IPS DF 4.7 (cell line): ENCODE measurements around the gene PDZK1IP1.
"Not testable (repeated sequence)": the region's sequence is repeated elsewhere in the genome, so short reads cannot be mapped to it uniquely, and the experiment has no call there.

ENCODE experiments used
- DNase-seq: peaks from one replicate; pipeline ENCODE4 v3.0.0-alpha.2; 2013; ENCODE audit warnings: low spot score; ENCODE audit errors: extremely low read depth

Gene PDZK1IP1

DNA sequence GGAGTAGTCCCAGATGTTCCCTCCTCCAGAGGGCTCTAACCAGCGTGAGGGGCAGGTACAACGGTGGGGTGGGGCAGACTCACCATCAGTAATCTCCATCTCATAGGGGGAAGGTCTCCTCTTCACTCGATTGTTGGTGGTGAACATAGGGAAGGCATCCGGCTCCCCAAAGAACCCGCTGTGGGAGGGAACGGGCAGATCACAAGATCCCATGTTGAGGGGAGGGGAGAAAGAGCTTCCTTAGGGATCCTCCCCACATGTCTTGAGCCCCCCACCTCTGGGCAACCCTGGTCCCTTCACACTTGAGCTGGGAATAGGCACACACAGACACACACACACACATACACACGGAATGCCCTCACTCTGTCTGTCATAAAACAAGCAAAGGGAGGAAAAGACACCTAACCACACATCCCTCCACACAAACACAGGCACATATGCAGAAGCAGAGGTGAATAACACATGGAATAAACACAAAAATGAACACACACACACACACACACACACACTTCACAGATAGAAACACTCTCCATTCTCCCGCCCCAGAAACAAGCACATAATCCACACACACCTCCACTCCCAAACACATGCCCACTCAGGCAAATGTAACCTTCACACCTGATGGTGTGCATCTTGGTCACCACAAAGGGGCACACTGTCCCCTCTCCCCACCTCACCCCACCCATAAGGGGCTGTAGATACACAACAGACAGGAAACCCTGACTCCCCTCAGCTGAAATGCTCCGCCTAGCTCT, 34.3 kb upstream of the PDZK1IP1 start:
- no peak for DNase-seq

DNA sequence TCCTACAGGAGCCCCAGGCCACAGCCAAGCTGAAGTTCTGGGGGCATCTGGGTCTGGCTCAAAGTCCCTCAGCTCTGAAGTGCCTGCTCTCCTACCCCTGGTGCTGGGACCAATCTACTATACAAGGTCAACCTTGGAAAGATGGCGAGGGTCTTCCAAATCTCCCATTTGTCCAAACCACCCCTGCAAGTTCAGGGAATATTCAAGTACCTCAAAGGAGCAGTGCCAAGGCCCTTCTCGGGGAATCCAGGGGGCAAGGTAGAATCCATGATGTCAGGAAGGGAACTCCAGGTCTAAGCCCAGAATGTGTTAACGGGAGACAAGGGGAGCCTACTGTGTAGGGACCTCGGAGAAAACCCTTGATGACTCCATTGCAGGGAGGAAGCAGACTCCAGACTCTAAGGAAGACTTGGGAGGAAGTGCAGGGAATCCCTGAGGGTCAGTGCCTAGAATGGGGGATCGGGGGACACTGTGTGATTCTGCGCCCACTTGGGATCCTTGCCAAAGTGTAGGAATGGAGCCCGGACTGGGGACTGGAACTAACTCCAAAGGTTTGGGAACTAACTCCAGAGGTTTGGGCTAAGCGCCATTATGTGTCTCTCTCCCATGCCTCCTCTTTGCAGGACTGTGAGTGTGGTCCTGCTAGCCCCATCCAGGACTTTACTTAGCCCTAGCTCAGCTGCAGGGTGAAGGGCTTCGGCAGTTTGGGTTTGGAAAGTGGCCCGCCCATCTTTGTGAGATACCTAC, 33.5 kb upstream of the PDZK1IP1 start:
- DNase-seq = no peak

DNA sequence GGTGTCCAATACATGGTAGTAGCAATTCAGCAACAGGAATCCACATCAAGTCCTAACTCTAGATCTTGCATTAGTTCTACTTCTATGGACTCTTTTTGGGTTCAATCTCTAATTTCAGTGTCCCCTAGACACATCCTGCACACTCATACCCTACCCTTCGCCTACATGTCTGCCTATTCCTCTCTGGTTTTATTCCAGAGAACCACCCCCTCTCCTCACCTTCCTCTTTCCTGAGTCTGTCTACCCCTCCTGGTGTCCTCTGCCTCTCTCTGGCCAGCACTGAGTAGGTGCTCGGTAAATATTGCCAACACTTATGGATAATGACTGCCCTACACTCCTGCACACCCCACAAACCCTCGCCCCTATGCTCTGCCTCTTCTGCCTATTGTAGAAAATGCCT, 32.6 kb upstream of the PDZK1IP1 start:
- DNase-seq = no peak

DNA sequence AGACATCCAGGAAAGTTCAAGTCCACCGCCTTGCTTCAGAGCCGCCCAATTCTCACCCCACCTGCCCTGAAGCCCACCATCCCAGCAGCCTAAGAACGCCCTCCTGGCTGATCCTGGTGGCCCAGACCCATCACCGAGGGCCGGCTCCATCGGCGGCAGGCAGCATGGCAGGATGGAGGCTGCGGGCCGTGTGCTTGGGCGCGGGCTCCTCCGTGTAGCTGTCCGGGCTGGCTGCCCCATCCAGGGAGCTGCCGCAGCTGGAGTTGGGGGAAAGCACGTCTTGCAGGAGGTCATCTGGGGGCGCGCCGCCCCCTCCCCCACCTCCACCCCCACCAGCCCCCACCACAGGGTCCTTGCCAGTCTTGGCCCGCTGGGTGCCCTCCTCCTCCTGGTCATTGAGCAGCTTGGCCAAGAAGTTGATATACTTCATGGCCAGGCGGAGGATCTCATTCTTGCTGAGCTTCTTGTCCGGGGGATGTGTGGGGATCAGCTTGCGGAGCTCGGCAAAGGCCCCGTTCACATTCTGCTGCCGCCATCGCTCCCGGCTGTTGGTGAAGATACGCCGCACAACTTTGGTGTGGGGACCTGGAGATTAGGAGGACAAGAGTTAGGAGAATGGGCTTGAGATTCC, 29.9 kb upstream of the PDZK1IP1 start:
- no peak for DNase-seq

DNA sequence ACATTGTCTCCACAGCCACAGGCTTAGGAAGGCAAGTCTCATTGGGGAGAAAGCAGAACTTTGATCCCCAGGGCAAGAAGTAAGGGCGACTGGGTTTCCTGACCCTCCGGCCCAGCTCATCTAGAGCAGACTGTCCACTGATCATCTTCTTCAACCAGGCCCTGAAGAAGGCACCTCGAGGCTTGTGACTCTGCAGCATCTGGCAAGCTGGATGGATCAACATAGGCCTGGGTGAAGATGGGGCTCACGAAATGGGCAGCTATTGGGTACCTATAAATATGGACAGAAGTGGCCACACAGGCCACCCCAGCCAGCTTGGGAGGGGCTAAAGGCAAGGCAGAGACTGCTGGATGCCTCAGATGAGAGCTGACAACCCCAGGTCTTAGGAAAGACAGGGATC, 29.2 kb upstream of the PDZK1IP1 start:
- DNase-seq = no peak

DNA sequence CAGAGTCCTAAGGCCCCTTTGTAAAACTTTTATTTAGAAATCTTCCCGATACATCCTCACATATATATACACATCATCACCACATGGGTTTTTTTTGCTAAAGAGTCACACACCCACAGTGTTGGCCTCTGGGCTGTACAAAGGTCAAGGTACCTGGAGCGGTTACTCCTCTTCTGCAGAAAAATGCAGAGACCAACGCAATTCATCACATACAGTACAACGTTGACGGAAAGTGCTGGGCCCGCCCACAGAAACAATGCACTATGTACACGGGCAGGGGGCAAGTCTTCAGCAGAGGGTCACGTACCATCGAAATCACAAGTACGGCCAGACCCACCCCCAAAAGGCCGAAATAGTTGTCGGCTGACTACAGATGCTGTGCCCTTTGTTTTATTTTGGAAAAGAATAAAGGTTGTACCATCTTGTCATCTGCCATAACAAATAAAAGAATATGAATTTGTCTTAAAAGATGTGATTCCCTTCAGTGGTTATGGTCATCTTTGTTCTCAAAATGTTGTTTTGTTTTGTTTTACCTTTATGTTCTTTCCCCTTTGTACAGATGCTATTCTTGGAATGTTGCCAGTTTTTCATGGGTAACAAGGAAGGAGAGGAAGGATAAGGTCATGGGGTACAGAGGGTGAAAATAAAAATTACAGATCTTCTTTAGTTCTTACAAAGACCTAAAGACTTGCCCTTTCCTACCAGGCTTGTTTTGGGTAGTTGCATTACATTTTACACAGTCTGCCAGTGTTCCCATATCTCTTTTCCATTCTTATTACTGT, 26.6 kb upstream of the PDZK1IP1 start:
- DNase-seq = no peak

DNA sequence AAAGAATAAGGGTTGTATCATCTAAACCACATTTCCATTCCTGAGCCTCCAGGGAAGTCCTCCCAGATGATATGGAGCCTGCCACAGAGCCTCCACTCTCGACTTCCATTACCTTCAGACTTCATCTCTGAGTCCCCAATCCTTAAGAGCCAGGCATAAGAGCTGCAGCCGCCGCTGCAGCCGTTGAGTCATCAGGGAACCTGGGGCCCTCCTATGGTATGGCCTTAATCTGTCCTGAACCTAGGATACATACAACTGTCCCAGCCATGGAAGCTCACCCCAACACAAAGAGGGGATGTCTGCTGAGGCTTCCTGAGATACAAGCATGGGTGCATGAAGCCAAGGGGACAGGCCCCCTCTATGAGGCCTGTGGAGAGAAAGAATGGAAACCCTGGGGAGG, 25.9 kb upstream of the PDZK1IP1 start:
- no peak for DNase-seq

DNA sequence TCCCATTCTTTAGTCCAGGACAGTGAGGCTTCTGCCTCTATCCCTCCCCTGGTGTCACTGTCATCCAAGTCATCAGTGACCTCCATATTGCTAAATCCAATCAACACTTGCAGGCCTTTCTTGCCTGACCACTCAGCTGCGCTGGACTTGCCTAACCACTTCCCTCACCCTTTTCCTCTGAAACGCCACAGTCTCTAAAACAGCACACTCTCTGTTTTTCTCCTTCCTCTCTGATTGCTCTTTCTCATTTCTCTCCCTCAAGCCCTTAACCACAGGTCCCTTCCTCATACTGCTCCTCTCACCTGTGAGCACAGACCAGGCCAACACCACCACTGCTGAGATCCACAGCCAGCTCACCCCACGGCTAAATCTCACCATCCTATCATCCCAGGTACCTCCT, 24.7 kb upstream of the PDZK1IP1 start:
- no peak for DNase-seq

DNA sequence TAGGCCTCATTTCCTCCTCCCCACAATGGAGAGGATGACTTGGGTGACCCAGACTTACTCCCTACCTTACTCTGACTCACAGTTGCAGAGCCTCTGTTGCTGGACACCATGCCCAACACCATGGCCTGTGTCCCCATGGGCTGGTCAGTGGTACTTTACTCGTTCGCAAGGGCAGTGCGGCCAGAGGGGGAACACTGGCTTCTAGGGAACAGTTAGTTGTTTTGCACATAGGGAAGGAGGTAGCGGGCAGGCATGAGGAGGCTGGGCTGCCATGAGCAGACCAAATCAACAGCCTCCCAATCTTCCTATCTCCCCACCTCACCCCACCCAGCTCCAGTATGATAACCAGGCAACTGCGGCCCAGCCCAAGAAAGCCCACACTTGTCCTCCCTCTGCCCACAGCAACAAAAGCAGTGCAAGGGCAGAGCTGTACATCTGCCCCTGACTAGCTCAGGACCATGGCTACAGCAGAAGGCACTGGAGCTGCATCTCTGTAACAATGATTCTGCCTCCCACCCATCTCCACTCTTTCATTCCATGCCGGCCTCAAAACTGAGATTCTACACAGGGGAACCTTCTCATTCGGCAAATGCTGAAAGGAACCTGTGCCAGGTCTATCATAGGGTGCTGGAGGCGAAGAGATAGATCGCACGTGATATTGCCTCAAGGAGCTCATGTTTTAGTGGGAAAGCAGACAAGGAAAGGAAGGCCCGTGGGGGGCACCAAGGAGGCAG, 23.6 kb upstream of the PDZK1IP1 start:
- DNase-seq = no peak

DNA sequence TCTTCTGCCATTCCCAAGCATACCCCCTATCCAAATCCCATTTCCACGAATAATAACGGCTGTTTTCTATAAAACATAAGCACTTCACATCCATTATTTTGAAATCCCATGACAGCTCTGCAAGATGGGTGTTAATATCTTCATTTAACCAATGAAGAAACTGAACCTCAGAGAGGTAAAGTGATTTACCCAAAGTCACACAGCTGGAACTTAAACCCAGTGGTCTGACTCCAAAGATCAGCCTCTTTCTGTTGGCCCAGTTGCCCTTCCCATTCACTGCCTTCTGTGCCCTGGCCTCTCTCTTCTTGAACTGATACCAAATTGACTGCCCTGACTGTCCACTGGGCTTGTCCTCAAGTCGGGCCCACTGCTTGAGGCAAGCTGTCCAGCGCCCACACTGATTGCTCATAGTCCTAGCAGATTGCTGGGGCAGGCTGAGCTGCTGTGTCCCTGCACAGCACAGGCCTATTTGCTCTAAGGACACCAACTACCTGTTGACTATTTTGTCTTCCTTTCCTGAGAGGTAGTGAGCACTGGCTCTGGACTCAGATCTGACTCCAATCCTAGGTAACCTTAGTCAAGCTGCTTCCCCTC, 22.9 kb upstream of the PDZK1IP1 start:
- DNase-seq = no peak

DNA sequence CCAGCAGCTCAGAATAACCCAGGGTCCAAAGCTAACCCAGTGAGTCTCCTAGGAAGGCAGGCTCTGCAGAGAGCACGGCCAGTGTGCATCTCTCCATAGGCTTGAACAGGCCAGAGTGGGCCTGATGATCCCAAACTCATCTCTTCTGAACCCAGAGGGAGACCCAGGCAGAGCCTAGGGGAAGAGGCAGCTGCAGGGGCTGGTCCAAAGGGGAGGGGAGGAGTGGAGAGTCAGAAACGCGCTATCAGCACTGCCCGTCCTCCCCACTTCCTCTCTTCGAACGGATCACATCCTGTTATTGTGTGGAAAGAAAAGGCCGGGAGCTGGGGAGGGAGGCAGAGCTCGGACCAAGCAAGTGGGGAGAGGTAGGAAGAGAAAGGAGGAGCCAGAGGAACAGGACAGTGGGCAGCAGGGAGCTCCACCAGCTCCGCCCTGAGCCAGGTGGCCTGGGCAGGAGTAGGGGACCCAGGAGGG, 22.0 kb upstream of the PDZK1IP1 start:
- no peak for DNase-seq

DNA sequence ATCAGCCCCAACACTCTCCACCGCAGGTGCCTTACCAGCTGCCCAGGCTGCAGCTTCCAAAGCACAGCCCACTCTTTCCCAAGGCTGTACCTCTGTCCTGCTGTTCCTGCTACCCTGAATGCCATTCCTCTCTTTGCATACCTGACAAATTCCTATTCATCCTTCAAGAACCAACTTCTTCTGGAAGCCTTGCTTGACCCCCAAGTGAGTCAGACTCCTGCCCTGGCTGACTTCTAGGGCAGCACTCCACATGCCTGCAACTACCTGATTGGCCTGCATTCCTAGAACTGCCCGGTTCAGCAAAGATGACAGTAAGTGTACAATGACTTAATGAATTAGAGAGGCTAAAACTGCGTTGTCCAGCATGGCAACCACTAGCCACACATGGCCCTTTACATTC, 20.8 kb upstream of the PDZK1IP1 start:
- no peak for DNase-seq

DNA sequence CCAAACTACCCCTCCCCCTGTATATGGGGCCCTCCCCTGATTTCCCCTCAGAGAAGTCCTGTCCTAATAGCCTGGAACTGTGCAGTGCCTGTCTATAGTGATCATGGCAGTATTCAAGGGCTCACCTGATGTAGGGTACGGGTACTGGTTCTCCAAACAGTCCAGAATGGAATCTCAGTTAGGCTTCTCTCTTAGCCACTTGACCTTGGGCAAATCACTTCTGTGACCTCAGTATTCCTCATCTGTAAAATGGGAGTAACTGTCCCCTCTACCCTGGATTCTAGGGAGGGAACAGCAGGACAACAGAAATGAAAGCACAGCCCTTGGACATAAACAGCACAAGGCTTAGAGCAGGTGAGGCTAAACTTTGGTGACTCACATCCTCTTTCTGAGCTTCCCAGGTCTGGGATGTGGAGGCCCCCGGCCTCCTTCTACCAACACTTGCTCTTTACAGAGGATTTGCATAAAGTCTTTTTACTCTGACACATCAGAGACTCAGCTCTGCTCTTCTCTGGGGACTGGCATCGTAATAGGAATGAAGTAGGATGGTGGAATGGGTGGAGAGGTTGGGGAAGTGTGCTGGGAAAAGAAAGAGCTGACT, 20.0 kb upstream of the PDZK1IP1 start:
- DNase-seq = no peak

DNA sequence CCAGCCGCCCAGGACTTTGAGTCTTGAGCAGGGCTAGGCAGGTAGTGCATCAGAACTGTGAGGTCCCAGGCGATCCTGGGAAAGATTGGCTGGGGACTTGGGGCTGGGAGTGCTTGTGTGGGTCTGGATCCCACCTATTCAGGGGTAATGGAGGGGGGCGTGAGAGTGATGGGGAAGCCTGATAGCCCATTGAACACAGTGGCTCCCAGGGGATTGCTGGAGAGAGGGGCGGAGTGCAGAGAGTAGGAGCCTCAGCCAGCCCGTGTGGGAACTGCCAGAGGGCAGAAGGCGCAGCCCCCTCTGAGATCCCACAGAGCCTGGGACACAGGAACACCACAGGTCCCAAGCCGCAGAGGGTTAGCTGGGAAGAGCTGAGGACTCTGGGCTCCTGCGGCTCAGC, 19.3 kb upstream of the PDZK1IP1 start:
- no peak for DNase-seq

DNA sequence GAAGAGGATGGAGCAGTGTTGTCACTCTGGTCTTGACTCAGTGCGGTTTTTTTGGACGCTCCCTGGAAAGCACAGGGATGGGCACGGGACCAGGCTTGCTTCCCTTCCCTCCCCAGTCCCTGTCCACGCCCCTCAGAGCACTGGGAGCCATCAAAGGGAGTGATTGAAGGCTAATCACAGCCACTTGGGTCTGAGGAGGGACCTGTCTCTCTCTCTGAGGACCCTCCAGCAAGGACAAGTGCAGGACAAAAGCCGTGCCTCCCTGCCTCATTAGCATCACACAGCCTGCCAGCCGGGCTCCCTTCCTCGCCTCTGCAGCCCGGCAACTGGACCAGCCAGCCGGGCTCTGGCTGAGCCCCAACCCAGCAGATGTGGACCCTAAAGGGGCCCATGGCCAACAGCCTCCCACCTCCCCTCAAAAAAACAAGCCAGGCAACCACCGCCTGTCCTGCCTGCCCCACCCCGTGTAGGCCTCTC, 18.6 kb upstream of the PDZK1IP1 start:
- no peak for DNase-seq

DNA sequence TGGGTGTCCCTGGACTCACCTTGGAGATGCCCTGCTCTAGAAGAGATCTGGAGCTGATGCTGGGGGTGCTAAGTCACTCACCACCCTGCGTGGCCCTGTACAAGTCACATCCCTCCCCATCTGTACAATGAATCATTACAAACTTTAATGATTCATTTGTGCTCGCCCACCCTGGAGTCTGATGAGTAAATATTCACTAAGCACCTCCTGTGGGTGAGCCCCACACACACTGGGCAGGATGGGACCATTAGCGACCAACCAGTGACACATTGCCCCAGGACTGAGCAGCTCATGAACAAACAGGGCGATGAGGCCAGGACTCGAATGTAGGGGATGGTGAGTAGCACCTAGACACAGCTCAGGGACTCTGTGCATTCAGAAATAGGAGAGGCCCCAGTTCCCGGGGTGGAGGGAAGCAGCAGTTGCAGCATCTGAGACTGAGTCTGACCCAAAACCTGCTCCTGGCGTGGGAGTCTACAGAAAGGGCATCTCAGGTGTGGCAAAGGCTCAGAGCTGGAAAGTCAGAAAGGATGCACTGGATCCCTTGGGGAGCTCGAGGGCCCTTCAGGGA, 18.1 kb upstream of the PDZK1IP1 start:
- DNase-seq = no peak

DNA sequence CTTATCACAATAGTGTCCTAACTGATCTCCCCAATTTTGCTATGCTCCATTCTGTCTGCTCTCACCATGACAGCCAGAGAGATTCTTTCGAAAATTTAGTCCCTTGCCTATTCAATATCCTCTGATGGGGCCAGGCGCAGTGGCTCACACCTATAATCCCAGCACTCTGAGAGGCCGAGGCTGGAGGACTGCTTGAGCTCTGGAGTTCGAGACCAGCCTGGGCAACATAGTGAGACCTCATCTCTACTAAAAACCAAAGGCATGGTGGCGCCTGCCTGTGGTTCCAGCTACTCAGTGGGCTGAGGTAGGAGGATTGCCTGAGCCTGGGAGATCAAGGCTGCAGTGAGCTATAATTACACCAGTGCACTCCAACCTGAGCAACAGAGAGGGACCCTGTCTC, 16.1 kb upstream of the PDZK1IP1 start:
- DNase-seq = no peak

DNA sequence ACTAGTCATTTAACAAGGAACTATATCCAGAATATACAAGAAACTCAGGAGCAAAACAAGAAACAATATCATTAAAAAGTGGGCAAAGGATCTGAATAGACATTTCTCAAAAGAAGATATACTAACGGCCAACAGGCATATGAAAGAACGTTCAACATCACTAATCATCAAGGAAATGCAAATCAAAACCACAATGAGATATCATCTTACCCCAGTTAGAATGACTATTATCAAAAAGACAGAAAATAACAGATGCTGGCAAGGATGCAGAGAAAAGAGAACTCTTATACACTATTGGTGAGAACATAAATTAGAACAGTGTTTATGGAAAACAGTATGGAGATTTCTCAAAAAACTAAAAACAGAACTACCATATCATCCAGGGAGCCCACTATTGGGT, 13.7 kb upstream of the PDZK1IP1 start:
- not testable (repeated sequence) for DNase-seq

DNA sequence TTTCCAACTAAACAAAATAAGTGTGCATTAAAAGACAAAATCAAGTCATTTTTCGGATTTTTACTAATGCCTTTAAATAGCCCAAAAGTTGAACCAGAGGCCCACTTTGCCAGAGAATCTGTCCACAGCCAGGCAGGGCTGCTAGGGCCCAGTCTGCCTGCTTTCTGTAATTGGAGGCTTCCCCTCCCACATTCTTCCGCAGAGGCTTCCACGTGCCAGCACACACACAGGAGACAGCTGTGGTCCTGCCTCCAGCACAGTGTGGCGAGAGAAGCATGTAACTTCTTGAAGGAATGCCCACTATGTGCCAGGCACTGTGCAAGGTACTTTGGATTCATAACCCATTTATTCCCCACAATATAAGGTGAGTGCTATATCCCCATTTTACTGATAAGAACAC, 11.3 kb upstream of the PDZK1IP1 start:
- no peak for DNase-seq

DNA sequence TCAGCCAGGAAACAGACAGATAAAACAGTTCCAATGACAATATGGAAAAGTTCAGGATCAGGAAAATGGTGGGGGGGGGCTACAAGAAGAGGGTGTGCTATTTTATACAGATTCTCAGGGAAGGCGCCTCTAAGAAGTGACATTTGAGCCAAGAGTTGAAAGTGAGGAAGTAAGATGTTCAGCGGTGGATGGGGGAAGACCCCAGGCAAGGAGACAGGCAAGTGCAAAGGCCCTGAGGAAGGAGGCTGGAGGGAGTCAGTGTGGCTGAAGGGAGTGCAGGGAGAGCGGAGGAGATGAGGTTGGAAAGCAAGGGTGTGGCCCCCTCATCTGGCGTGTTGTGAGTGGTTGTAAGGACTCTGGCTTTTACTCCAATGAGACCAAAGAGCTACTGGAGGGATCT, 8.4 kb upstream of the PDZK1IP1 start:
- DNase-seq = no peak
